Endothelial cell of umbilical vein (primary cell): ENCODE data around the gene ATP8A1. TPM values are rescaled to one million over a fixed set of nuclear protein-coding genes. Genes with fewer than 3 reads are reported as not detected.

ENCODE experiments used
- BruUV-seq: library from RNA; stranded (reverse); fragments of 400-500 nt; replicated peaks from 2 replicates; lab custom pipeline; 2021; lab: Mats Ljungman, UMichigan
- CTCF ChIA-PET: fragments of 300-600, 350-600 bp; sonication (Branson Sonifier 250); formaldehyde crosslinking; loops from one replicate; lab custom pipeline; 2021; ENCODE audit warnings: antibody characterized with exemption, inconsistent platforms; lab: Charles Lee
- POLR2A ChIA-PET: fragments of 300-600, 350-600 bp; sonication (Branson Sonifier 250); formaldehyde crosslinking; loops from one replicate; lab custom pipeline; 2021; ENCODE audit warnings: antibody characterized with exemption, inconsistent platforms; lab: Charles Lee
- DNase-seq: peaks from one replicate; pipeline ENCODE4 v3.0.0-alpha.2; 2011; ENCODE audit warnings: low read depth, low spot score
- FAIRE-seq: peaks from 2 replicates; lab custom pipeline; 2011; peaks lifted over from hg19 to GRCh38; lab: Jason Lieb, UNC
- H2AFZ ChIP-seq: 2 replicates; pipeline ENCODE4 v1.6.0; 2012; ENCODE audit warnings: low read depth, low read length, control low read depth, inconsistent platforms
- H3K27ac ChIP-seq: 2 replicates; pipeline ENCODE4 v1.5.1; 2011; ENCODE audit warnings: low read depth, mild to moderate bottlenecking, control low read depth, low read length, moderate library complexity; ENCODE audit not compliant: insufficient read depth
- H3K27me3 ChIP-seq, 2 experiments: 2 replicates each; pipeline versions ENCODE4 v1.6.0 to v1.6.1; 2011; ENCODE audit warnings: low read length in 2 of 2, mixed read lengths in 1 of 2; ENCODE audit not compliant: control insufficient read depth in 2 of 2, insufficient read depth in 2 of 2
- H3K36me3 ChIP-seq, 2 experiments: 2 replicates in 1 of 2; 3 replicates in 1 of 2; pipeline ENCODE4 v1.5.1; 2011; ENCODE audit warnings: low read length in 2 of 2, mild to moderate bottlenecking in 1 of 2, moderate library complexity in 1 of 2; ENCODE audit not compliant: control insufficient read depth in 2 of 2, insufficient read depth in 2 of 2; ENCODE audit errors: extremely low read depth in 1 of 2
- H3K4me1 ChIP-seq: 3 replicates; pipeline ENCODE4 v1.5.1; 2011; ENCODE audit warnings: mild to moderate bottlenecking, low read length; ENCODE audit not compliant: control insufficient read depth, insufficient read depth; ENCODE audit errors: extremely low read depth
- H3K4me2 ChIP-seq: 2 replicates; pipeline ENCODE4 v1.6.1; 2011; ENCODE audit warnings: low read length, control low read depth, mixed read lengths; ENCODE audit not compliant: insufficient read depth
- H3K4me3 ChIP-seq, 3 experiments: fragments of 200-600 bp in 1 of 3; sonication (generic), shearing (Covaris generic) in 1 of 3; replicated peaks in 1 of 3; 2 replicates each; pipeline ENCODE4 v1.5.1; 2011 to 2016; ENCODE audit warnings: control low read depth in 3 of 3, low read length in 3 of 3, mild to moderate bottlenecking in 2 of 3, inconsistent platforms in 1 of 3, low read depth in 1 of 3, moderate library complexity in 1 of 3; ENCODE audit not compliant: insufficient read depth in 1 of 3
- H3K79me2 ChIP-seq: 2 replicates; pipeline ENCODE4 v1.6.0; 2012; ENCODE audit warnings: low read length, inconsistent platforms; ENCODE audit not compliant: control insufficient read depth, insufficient read depth
- H3K9ac ChIP-seq: replicated peaks from 2 replicates; pipeline ENCODE3; 2011; ENCODE audit warnings: low read length, control low read depth; ENCODE audit not compliant: insufficient read depth; ENCODE audit errors: extremely low read depth
- H3K9me1 ChIP-seq: replicated peaks from 3 replicates; pipeline ENCODE4 v1.6.0; 2011; ENCODE audit warnings: mild to moderate bottlenecking, low read length; ENCODE audit not compliant: control insufficient read depth, insufficient read depth; ENCODE audit errors: extremely low read depth
- H3K9me3 ChIP-seq: replicated peaks from 2 replicates; pipeline ENCODE4 v1.5.1; 2012; ENCODE audit warnings: low read length, inconsistent platforms; ENCODE audit not compliant: control insufficient read depth, insufficient read depth
- H4K20me1 ChIP-seq: replicated peaks from 2 replicates; pipeline ENCODE3; 2011; ENCODE audit warnings: mild to moderate bottlenecking, low read length; ENCODE audit not compliant: control insufficient read depth, insufficient read depth; ENCODE audit errors: extremely low read depth
- CTCF ChIP-seq, 2 donors: IDR thresholded peaks; 1 replicate in 1 of 2; 2 replicates in 1 of 2; pipeline ENCODE4 v1.5.1; 2011; ENCODE audit warnings: low read length in 2 of 2, mild to moderate bottlenecking in 2 of 2, moderate library complexity in 2 of 2, control low read depth in 1 of 2, inconsistent platforms in 1 of 2, low read depth in 1 of 2; ENCODE audit not compliant: insufficient read depth in 1 of 2; ENCODE audit errors: extremely low read depth in 1 of 2
- EZH2 ChIP-seq: IDR thresholded peaks from 2 replicates; pipeline ENCODE4 v1.6.1; 2012; ENCODE audit warnings: borderline replicate concordance, low read depth, mild to moderate bottlenecking, moderate library complexity, low read length, inconsistent platforms; ENCODE audit not compliant: severe bottlenecking
- FOS ChIP-seq: IDR thresholded peaks from 2 replicates; pipeline ENCODE4 v1.6.1; 2011; ENCODE audit warnings: mild to moderate bottlenecking, low read length, moderate library complexity, borderline replicate concordance; ENCODE audit not compliant: insufficient read depth
- GATA2 ChIP-seq: IDR thresholded peaks from 2 replicates; pipeline ENCODE4 v1.7.0; 2011; ENCODE audit warnings: low read depth, mild to moderate bottlenecking, moderate library complexity, mixed read lengths, low read length; ENCODE audit not compliant: insufficient read length, insufficient read depth
- JUN ChIP-seq: IDR thresholded peaks from 2 replicates; pipeline ENCODE4 v1.6.1; 2011; ENCODE audit warnings: borderline replicate concordance, low read depth; ENCODE audit not compliant: insufficient read length, insufficient read depth
- MAX ChIP-seq: IDR thresholded peaks from 2 replicates; pipeline ENCODE4 v1.6.1; 2011; ENCODE audit not compliant: insufficient read depth, insufficient read length
- MYC ChIP-seq: IDR thresholded peaks from one replicate; pipeline ENCODE4 v1.6.1; 2011; ENCODE audit warnings: mild to moderate bottlenecking, low read depth, low read length
- POLR2A ChIP-seq: IDR thresholded peaks from 2 replicates; pipeline ENCODE4 v1.6.1; 2012; ENCODE audit warnings: low read depth, mild to moderate bottlenecking, control low read depth, low read length
- POLR2AphosphoS5 ChIP-seq: IDR thresholded peaks from 2 replicates; pipeline ENCODE4 v1.6.1; 2012; ENCODE audit warnings: low read depth, mild to moderate bottlenecking, control low read depth, low read length, moderate library complexity; ENCODE audit not compliant: insufficient read depth
- dilution Hi-C: fragments of 300-500 bp; cut with MboI; formaldehyde crosslinking; loops from one replicate; pipeline ENCODE4 v1.15.0; 2019; ENCODE audit warnings: low sequenced_read_pairs; ENCODE audit not compliant: extremely low pct_ligation_motif_present
- intact Hi-C: fragments of 100-400 bp; cut with micrococcal nuclease; formaldehyde crosslinking; loops from one replicate; pipeline ENCODE4 v1.10.0; 2022
- polyA plus RNA-seq, 4 experiments: library from polyadenylated mRNA; depleted of rRNA in 3 of 4; stranded (reverse) in 3 of 4; unstranded in 1 of 4; fragments of >200 nt; gene quantifications; 2 replicates each; pipeline versions ENCODE4 v1.2.1 to v1.2.3, GENCODE V29; 2011 to 2012; ENCODE audit warnings: missing spikeins in 1 of 4
- total RNA-seq: library from RNA; stranded (reverse); gene quantifications from 2 replicates; pipeline ENCODE4 v1.2.3, GENCODE V29; 2021

ATP8A1 gene
- total and polyA plus RNA-seq, 2 donors (not counting 3 experiments of a cell fraction or from before 2014, with no cell fraction given) = 0.97 to 11.5 TPM

GRCh38 chr4:42673082-42673425 is 16.1 kb upstream of the ATP8A1 start:
- CTCF ChIA-PET = interaction anchor here (1.0 kb wide), 1 partner anchor 98 kb away, joined by 3 read pairs; no protein-coding TSS in a partner anchor
- Histone ChIP-seq H3K4me3 (no peak overlapping the region), H3K36me3 (no peaks in the 10 kb centered on the region), H2AFZ (no peak overlapping the region), H3K4me2 (no peak overlapping the region), H3K9ac (no peak overlapping the region), H3K9me3 (no peaks in the 10 kb centered on the region), H3K9me1 (no peaks in the 10 kb centered on the region), H3K4me1 (no peaks in the 10 kb centered on the region), H4K20me1 (no peaks in the 10 kb centered on the region), H3K79me2 (no peaks in the 10 kb centered on the region), H3K27me3 (peaks cover 3 to 9% of the 10 kb centered on the region in 2 experiments), H3K27ac (no peak overlapping the region)
- dilution Hi-C loops (no loop called here), intact Hi-C loops (no loop called here)
- FAIRE-seq (no peak), DNase-seq (no peak)
- TF ChIP-seq EZH2 = no peak
- no peak for TF ChIP-seq POLR2AphosphoS5
- TF ChIP-seq JUN = no peak
- no peak for TF ChIP-seq MAX
- no peak for TF ChIP-seq MYC
- TF ChIP-seq FOS = no peak
- no peak for TF ChIP-seq CTCF (IDR thresholded peaks at IDR 0.05; ENCODE audit: extremely low read depth in 1 of 2, insufficient read depth in 1 of 2, low read depth in 1 of 2, low read length in 2 of 2)
- TF ChIP-seq POLR2A = no peak
- no peak for TF ChIP-seq GATA2
- no TSS peak for BruUV-seq
- POLR2A ChIA-PET = no interaction called here
